Germinal center (tissue), 1 donor: ENCODE measurements around the gene HCFC1.
"Not testable (repeated sequence)": the region's sequence is repeated elsewhere in the genome, so short reads cannot be mapped to it uniquely, and the experiment has no call there.

Source experiments
- DNase-seq: peaks from one replicate; pipeline ENCODE4 v3.0.0; 2012; ENCODE audit warnings: mixed read lengths, low spot score

Gene HCFC1

DNA sequence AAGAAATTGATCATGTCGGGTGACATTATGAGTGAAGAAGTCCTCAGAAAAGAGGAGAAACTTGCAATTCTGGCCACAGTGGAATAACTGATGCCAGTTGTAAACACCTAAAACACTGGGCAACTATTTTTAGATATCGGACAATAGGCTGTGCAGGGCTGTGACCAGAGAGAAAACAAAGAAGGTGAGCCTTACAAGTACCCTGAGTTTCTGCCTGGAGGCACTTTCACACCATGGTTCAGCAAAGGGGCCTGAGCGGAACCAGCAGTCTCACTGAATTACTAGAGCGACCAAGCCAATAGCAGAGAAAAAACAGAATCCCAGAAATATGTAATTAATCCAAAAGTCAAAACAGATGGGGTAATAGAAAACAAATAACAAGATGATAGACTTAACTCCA lies 36.9 kb upstream of the HCFC1 start:
- DNase-seq, result no peak

DNA sequence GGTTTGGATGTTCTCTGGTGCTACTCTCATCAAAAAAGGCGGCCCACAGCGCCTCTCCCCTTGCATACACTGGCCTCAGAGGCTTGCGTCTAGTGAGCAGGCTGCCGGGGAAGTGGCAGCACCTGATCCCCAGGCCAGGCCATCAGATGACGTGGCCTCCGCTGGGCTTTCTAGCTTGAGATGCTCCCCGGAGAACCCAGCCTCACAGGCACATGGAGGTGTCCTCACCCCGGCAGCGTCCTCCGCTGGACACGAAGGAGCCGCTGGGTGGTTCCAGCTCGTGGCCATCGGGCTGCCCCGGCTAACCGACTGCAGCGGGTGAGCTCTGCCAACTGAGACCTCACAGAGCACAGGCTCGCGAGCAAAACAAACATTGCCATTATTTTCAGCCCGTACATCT lies 35.3 kb upstream of the HCFC1 start:
- DNase-seq, result no peak

DNA sequence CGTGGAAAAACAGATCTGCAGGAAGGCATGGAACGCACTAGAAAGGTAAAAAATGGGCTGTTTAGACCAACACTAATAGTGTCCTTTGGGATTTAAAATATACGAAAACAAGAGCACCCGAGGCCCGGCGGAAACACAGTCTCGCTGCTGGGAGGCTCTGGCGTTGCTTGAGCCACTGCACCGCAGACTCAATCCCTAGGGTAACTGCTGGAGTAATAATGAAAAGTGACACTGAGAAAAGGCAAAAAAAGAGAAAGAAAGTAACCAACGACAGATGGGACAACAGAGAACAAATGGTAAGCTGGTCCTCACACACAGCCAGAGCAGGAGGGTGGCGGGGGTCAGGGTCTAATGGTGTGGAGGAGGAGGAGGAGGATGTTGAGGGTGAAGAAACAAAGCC lies 32.7 kb upstream of the HCFC1 start:
- no peak for DNase-seq

DNA sequence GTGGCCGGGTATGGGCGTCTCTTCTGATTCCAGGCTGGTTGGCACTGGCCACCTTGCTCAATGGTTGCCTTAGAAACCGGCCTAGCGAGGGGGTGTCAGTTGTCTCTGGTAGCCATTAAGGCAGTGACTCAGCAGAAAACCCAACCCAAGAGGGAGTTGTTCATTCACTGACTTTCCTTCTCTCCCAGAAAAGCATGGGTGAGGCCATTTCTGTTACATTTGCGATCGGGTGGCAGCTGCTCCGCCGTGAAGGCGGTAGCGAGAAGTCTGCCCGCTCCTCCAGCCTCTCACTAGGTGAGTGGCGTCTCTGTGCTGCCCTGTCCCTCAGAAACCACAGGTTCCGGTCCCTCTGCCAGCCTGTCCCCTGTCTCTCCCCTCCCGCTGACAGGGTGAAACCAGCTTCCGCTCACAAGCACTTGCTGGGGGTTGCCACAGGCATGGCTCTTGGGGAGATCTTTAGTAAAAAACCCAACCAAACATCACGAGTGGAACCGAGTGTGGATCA lies 30.6 kb upstream of the HCFC1 start:
- no peak for DNase-seq

DNA sequence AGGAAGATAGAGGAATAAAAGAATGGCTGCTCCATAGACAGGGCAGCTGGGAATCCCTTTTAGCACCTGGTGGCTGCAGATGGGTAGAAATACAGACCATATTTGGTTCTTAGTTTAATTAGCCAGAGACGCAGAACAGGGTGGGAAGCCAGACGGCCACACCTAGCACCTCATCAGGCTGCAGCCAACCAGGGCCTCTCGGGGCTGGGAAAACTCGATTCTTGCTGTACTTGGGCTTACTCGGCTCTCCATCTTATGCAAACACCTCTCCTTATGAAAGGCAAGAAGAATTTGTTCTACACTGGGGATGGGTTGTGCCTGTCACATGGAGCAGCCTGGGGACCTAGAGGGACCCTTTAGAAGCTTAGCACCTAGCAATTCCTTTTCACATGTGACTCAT lies 28.4 kb upstream of the HCFC1 start:
- no peak for DNase-seq

DNA sequence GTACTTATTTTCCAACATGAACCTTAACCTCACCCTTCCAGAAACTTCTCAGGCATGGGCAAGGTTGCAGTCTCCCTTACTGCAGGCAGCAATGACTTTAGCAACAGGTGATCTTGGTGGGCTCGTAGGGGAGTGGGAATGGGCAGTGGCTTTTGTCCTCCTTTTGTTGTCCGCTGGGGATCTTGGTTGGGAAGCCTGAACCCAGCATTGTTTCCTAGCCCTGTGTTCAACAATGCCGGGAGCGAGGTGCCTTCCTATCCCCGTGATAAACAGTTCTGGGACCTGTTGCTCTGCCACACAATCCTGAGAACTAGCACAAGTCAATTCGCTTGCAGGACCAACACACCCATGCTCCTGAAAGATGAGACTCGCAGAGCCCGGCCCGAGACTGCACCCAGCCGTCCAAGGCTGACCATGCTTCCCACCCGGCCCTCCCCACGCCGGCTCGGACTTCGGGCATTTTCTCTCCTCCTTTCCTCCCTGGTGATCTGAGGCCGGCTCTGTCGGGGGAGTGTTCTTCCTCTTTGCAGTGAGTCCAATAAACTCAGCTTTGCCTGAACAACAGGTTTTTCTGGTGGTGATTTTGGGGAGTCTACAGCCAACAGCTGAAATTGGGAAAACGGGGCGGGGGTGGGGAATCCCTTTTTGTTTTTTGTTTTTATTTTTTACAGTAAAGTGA lies 27.9 kb upstream of the HCFC1 start:
- no peak for DNase-seq

DNA sequence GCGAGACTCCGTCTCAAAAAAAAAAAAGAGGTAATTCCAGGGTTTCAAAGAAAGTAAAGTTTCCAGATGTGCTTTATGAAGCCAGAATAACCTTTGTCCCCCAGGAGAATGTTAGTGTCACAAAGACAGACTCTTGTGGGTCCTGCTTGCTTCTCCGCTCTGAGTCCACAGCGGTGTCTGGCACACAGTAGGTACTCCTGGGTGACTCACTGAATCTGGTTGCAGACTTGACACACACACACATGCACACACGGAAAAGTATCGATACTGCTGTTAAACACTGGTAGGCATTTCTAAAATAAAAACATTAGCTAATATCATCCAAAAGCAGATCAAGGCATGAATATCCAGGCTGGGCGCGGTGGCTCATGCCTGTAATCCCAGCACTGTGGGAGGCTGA lies 23.9 kb upstream of the HCFC1 start:
- DNase-seq, result no peak

DNA sequence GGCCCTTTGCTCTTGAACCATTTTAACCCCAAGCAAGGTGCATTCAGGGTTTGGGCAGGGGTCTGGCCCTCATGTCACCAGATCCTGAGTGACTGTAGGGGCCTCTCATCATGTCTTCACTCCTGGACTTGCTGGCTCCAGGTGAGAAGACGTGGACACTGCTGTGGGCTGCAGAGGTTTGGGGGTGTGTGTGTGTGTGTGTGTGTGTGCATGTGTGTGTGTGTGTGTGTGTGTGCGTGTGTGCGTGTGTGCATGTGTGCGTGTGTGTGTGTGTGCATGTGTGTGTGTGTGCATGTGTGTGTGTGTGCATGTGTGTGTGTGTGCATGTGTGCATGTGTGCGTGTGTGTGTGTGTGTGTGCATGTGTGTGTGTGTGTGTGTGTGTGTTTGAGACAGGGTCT lies 22.8 kb upstream of the HCFC1 start:
- DNase-seq, result not testable (repeated sequence)

DNA sequence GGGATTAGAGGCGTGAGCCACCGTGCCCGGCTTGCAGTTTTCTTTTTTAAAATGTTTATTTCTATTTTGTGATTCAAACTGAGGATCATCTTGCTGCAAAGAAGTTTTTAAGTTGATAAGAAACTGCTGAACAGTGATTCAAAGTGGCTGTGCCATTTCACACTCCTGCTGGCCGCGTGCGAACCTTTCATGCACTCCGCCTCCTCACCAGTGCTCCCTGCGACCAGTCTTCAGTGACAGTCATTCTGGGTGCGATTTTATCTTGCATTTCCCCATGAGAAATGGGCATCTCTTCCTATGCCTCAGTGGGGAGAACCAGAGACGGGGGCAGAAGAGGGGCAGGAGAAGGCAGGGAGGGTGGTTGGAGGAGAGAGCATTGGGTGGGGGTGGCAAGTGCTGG lies 22.4 kb upstream of the HCFC1 start:
- DNase-seq, result no peak

DNA sequence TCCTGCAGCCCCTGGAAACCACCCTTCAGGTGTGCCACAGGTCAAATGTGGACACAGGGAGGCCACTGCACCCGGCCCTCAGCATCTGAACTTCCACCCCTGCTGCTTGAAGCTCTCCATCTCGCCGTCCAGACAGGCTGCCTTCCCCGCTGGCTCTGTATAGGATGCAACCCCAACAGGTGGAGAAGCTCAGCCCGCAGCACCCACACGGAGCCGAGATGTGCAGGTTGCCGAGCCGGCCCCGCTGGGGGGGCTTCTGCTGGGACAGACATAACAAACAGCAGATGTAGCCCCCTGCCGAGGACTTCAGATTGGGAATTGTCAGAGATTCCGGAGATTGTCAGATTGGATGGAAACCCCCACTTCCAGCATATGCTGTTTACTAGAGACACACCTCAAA lies 21.5 kb upstream of the HCFC1 start:
- DNase-seq, result no peak

DNA sequence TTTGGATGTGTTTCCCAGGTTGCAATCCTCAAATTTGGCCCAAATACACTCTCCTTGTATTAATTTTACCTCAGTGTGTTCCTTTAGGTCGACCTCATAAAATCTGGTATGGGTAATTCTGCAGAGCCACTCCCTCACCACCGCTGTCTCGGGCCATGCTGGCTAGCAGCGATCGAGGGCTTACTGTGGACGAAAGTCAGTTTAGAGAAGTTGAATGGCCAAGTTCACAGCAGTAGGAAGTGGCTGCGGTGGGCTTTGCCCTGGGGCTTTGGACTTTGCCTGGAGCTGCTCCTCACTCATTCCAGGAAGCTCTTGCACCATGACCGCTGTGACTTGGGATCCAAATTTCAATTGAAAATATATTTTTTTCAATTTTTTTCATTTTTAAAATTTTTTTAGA lies 20.6 kb upstream of the HCFC1 start:
- DNase-seq, result no peak

DNA sequence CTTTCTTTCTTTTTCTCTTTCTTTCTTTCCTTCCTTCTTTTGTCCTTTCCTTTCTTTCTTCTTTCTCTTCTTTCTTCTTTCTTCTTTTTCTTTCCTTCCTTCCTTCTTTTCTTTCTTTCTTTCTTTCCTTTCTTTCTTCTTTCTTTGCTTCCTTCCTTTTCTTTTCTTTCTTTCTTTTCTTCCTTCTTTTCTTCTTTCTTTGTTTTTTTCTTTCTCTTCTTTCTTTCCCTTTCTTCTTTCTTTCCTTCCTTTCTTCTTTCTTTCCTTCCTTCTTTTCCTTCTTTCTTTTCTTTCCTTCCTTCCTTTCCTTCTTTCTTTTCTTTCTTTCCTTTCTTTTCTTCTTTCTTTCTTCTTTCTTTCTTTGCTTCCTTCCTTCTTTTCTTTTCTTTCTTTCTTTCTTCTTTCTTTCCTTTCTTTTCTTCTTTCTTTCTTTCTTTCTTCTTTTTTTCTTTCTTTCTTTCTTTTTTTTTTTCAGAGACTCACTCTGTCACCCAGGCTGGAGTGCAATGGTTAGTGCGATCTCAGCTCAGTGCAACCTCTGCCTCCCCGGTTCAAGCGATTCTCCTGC lies 19.5 kb upstream of the HCFC1 start:
- no peak for DNase-seq

DNA sequence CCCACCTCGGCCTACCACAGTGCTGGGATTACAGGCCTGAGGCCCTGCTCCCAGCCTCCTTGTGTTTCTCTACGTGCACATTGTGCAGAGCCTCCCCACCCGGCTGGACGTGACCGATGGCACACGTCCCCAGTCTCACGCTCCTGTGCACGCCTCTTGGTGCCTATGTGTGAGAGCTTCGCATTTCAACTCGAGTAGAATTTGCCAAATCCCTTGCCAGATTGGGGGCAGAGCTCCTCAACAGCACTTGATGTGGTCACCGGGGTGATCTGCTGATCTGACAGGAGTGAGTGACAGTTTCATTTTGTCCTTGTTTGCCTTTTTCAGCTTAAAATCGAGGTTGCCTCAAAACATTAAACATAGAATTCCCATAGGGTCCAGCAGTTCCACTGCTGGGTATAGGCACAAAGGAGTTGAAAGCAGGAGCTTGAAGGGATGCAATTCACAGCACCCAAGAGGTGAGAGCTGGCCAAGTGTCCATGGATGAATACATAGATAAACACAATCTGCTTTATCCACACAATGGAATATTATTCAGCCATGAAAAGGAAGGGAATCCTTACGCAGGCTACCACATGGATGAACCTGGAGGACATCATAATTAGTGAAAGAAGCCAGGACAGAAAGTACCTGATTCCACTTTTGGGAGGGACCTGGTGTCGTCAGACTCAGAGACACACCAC lies 18.5 kb upstream of the HCFC1 start:
- DNase-seq, result no peak

DNA sequence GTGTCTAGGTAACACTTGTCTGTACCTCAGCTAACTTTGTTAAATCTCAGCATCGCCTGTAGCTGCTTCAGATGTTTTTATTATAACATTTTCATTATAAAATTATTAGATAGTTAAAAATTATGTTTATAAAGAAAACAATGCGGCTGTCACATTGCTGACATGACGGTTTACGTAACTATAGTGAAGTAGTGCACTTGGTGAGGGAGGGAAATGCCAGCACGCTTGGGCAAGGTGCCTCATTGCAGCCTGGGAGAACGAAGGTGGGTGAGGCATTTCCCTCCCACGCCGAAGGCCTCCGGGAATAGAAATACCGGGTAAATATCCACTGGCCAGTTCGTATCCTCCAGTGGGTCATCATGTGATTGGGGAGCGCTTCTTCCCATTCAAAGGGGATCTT lies 16.9 kb upstream of the HCFC1 start:
- no peak for DNase-seq

DNA sequence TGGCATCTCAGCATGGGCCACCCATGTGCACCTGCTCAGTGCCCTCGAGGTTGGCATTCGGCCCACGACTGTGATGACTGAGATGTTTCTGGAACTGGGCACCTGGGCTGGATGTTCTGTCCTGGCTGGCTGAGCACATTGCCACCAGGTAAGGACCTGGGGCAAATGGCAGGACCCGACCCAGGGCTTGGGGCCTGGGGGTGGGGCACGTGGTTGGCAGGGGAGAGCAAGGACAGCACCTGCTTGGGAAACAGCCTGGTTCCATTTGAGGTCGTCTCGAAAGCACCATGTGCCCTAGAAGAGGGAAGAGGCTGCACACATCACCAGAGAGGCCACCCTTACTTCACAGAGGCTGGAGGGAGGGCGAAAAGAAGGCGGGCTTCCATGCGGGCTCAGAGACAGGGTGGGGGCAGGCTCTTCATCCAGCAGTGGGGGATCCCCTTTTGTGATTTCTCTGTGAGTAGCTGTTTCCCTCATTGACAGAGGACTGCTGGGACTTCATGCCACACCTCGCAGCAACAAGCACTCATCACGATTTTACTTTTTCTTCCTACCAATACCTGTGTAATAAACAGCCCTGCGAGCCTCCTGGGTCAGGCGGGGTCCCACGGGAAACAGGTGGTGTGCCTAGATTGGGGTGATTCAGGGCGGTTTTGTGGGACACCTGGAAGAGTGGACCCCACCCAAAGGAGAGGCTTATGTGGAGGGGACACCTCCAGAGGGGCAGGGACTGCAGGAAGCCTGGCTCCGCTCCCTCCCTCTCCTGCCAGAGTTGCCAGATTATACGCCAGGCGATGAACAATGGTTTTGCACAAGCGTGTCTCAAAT lies 12.9 kb upstream of the HCFC1 start:
- peak; percentile 31 for DNase-seq

DNA sequence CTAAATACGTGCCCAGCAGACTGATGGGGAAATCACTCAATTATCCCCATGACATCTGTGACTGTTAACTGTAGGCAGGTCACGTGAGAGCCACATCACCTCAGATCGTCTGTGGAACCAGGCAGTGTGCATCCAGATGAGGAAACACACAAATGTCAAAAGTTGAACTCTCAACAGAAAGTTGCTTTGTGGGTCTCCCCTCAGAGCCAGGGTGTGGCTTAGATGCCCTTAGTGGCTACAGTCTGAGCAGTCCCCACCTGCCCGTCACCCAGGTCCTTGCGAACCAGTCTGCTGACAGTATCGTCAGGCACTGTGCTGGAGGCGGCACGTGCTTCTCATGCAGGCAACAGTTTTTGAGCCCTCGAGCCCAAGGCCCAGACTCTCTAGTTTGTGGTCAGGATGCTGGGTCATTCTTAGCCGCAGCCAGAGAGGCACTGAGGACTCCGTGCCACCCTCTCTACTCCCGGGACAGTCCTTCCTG lies 11.7 kb upstream of the HCFC1 start:
- no peak for DNase-seq

DNA sequence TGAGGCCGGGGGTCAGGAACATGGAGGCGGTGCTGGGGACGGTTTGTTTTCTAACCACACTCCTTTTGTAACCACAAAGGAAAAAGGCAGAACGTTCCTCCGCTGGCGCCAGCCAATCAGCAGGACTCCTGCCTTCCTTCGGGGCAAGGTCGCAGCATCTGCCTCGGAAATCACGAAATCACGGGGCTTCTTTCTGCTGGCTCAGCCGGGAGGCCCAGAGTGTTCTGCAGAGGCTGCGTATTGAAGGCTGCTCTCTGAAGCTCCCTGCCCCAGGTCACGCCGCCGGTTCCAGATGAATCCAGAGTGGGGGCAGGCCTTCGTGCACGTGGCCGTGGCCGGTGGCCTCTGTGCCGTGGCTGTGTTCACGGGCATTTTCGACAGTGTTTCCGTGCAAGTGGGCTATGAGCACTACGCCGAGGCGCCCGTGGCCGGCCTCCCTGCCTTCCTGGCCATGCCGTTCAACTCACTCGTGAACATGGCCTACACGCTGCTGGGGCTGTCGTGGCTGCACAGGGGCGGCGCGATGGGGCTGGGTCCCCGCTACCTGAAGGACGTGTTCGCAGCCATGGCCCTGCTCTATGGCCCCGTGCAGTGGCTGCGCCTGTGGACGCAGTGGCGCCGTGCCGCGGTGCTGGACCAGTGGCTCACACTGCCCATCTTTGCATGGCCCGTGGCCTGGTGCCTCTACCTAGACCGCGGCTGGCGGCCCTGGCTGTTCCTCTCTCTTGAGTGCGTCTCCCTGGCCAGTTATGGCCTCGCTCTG lies 10.3 kb upstream of the HCFC1 start:
- no peak for DNase-seq

DNA sequence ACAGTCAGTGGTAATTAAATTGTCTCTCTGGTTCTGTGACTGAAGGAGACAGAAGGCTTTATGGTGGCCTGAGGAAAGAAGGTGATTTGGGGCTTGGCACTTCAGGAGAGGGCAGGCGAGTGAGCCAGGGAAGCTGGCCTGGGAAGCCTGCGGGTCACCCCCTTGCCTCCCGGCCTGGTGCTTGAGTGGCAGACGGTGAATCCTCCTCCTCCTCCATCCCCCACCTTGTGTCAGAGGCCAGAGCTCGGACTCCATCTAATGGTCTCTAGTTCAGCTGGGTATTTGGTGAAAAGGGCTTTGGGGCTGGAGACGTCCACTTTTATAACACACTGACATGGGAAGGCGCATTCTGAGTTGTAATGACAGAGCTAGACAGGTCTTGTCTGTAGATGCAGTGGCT lies 9.6 kb upstream of the HCFC1 start:
- no peak for DNase-seq

DNA sequence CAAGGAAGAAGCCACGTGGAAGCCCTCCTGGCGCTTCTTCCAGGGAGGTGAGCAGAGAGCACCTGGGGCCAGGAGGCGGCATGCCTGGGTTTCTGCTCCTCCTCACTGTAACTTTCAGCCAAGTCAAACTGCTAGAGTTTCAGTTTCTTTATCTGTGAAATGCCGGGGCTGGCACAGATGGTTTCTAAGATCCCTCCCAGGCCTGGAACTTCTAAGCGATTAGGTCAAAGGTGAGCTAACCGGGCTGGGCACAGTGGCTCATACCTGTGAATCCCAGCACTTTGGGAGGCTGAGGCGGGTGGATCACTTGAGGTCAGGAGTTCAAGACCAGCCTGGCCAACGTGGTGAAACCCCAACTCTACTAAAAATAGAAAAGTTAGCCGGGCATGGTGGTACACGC lies 8.8 kb upstream of the HCFC1 start:
- not testable (repeated sequence) for DNase-seq

DNA sequence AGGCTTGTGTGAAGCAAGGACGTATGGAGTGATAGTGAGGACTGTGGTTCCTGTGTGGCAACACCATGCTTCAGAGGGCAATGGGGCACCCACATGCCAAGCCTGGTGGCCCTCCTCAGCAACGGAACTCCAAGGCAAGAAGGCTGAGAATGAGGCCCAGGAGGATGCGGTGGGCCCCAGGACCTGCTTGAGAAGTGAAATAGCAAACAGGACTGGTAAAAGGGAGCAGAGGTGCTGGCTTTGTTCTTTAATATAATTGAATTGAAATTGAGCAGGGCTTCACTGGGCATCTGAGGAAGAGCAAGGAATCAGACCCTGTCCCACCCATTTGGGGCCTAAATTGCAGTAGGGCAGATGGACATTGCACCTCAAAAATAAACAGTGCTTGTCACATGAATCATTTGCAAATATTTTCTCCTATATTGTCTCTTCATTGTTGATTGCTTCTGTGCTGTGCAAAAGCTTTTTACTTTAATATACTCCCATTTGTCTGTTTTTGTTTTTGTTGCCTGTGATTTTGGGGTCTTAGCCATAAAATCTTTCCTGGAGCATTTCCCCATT lies 3.2 kb upstream of the HCFC1 start:
- DNase-seq, result no peak

DNA sequence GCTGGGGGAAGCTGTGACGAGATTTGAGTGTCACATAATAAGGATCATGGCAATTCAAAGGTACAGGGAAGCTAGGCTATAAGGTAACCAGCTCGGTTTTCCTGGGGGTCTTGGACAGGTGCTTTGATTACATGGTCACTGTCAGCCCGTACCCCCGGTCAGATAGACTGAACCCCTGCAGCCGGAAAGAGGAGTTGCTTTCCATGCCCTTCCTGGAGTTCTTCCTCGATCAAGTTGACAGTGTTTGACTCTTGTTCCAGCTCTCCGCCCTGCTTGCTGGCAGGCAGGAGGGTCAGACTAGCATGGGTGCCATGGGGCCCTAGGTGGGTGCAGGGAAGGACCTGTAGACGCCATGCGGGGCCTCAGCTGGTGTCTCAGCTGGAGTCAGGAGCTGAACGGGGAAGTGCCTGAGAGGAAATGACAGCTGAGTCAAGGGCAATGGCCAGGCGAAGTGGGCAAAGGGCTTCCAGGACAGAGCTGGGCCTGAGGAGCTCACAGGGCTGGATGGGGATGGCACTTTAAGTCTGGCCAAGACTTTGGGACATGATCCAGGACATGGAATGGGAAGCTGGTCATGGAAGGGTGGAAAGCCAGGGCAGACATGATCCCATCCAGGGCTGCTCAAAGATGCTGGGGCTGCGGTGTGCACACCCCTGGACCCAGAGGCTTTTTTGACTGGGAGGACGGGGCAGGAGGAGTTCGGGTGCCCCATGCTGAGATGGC lies 2.5 kb upstream of the HCFC1 start:
- no peak for DNase-seq
